ENCODE data around the gene APOD.
"Not testable (repeated sequence)": the region's sequence is repeated elsewhere in the genome, so short reads cannot be mapped to it uniquely, and the experiment has no call there.

Gene APOD

GRCh38 chr3:195617784-195618659 lies 34.3 kb upstream of the APOD start:
- DNase-seq: not testable (repeated sequence)

GRCh38 chr3:195617134-195617533 lies 33.4 kb upstream of the APOD start:
- not testable (repeated sequence) for DNase-seq

GRCh38 chr3:195616681-195617080 lies 32.9 kb upstream of the APOD start:
- no peak for DNase-seq

- not testable (repeated sequence) for DNase-seq
Measured at GRCh38 chr3:195615952-195616537, 32.3 kb upstream of the APOD start.

GRCh38 chr3:195614672-195615504 lies 31.1 kb upstream of the APOD start:
- not testable (repeated sequence) for DNase-seq

GRCh38 chr3:195613468-195614069 lies 29.8 kb upstream of the APOD start:
- no peak for DNase-seq

- no peak for DNase-seq
Measured at GRCh38 chr3:195612075-195612800, 28.5 kb upstream of the APOD start.

- DNase-seq: no peak
Measured at GRCh38 chr3:195609229-195609628, 25.5 kb upstream of the APOD start.

GRCh38 chr3:195601785-195602184 lies 18.0 kb upstream of the APOD start:
- not testable (repeated sequence) for DNase-seq

GRCh38 chr3:195601382-195601781 lies 17.6 kb upstream of the APOD start:
- no peak for DNase-seq

GRCh38 chr3:195599926-195600325 lies 16.2 kb upstream of the APOD start:
- DNase-seq: not testable (repeated sequence)

- not testable (repeated sequence) for DNase-seq
Measured at GRCh38 chr3:195599516-195599915, 15.8 kb upstream of the APOD start.

GRCh38 chr3:195597848-195598247 lies 14.1 kb upstream of the APOD start:
- DNase-seq: no peak

GRCh38 chr3:195597229-195597628 lies 13.5 kb upstream of the APOD start:
- DNase-seq: no peak

GRCh38 chr3:195596765-195597171 lies 13.0 kb upstream of the APOD start:
- DNase-seq: no peak

- no peak for DNase-seq
Measured at GRCh38 chr3:195595785-195596531, 12.2 kb upstream of the APOD start.

GRCh38 chr3:195591852-195592251 lies 8.1 kb upstream of the APOD start:
- DNase-seq: no peak

- no peak for DNase-seq
Measured at GRCh38 chr3:195591220-195591619, 7.5 kb upstream of the APOD start.

GRCh38 chr3:195590381-195590780 lies 6.6 kb upstream of the APOD start:
- not testable (repeated sequence) for DNase-seq

- not testable (repeated sequence) for DNase-seq
Measured at GRCh38 chr3:195589796-195590195, 6.1 kb upstream of the APOD start.

- no peak for DNase-seq
Measured at GRCh38 chr3:195587824-195588223, 4.1 kb upstream of the APOD start.
